Fibroblast of mammary gland (primary cell): ENCODE data around the gene DENND10.
"Not testable (repeated sequence)": the region's sequence is repeated elsewhere in the genome, so short reads cannot be mapped to it uniquely, and the experiment has no call there.

Experiments used
- DNase-seq: peaks from one replicate; pipeline ENCODE4 v3.0.0-alpha.2; 2010; ENCODE audit warnings: low read depth
- H3K4me3 ChIP-seq: 2 replicates; pipeline ENCODE4 v1.5.1; 2011; ENCODE audit warnings: low read depth, mild to moderate bottlenecking, low read length, moderate library complexity; ENCODE audit not compliant: control insufficient read depth
- CTCF ChIP-seq: conservative IDR thresholded peaks from 2 replicates; pipeline ENCODE4 v1.5.1; 2011; ENCODE audit warnings: low read depth, low read length, inconsistent platforms; ENCODE audit not compliant: control insufficient read depth, insufficient read depth

DENND10 gene

DNA sequence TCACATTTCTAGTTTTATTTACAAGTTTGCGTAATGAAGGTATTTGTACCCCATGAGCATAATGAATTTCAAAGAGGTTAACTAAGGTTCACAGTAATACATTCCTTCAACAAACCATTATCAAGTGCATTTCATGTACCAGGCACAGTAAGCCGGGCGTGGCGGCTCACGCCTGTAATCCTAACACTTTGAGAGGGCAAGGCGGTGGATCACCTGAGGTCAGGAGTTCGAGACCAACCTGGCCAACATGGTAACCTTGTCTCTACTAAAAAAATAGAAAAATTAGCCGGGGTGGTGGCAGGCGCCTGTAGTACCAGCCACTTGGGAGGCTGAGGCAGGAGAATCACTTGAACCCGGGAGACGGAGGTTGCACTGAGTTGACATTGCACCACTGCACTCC is 19.0 kb upstream of the DENND10 start:
- TF ChIP-seq CTCF = no peak
- H3K4me3 ChIP-seq = no peak overlapping the region
- DNase-seq = no peak

- TF ChIP-seq CTCF = no peak
- no peak overlapping the region for H3K4me3 ChIP-seq
- no peak for DNase-seq
These were observed 16.5 kb upstream of the DENND10 start for GRCh38 chr10:119087271-119087882.

DNA sequence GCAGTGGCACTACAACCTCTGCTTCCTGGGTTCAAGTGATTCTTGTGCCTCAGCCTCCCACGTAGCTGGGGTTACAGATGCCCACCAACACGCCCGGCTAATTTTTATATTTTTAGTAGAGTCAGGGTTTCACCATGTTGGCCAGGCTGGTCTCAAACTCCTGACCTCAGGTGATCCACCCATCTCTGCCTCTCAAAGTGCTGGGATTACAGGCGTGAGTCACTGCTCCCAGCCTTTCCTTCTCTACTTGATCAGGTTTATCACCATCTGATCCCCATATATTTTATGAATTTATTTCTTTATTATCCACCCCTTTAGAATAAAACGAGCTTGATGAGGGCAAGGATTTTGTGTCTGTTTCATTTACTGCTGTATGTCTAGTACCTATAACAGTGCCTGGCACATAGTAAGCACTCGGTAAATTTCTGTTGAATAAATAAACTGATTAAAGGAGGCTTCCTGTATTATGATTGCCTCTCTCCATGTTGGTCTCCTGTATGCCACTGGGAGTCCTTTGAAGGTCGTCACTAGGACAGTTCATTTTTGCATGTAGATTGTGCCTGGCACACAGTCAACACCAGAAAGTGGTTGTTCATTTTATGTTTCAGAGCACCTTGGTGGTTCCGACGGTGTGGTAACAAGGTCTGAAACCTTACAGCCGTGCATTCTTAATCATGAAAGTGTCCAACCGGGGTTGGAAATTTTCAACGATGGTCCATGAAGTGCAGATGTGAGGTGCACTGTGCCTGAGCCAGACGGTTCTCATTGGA is 13.7 kb upstream of the DENND10 start:
- H3K4me3 ChIP-seq = no peak overlapping the region
- TF ChIP-seq CTCF = no peak
- DNase-seq = no peak

DNA sequence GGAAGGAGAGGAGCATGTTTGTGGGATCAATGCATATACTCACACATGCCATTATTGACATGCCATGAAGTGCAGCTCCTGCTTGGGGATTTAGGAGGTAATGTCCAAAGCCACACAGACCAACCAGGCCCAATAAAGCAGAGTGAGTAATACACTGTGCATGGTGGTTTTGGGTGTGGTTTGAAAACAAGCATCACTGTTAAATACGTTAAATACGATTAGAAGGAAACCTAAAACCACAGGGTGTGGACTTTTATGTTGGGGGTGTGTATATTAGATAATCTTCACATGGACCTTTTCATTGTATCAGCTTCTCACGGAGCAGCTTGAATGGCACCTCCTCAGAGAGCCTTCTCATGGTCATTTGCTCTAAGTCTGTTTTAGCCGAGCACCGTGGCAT is 12.9 kb upstream of the DENND10 start:
- DNase-seq = peak; percentile 91

DNA sequence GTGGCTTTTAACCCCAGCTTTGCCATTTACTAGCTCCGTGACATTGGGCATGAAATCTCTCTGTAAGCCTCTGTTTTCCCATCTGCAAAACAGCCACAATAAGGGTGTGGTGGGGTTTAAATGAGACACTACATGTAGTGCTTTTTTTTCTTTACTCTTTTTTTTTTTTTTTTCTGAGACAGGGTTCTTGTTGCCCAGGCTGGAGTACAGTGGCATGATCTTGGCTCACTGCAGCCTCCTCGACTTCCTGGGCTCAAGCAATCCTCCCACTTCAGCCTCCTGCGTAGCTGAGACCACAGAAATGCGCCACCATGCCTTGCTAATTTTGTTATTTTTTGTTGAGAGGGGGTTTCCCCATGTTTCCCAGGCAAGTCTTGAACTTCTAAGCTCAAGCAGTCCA is 8.3 kb upstream of the DENND10 start:
- no peak overlapping the region for H3K4me3 ChIP-seq
- DNase-seq = no peak

More for the DNA sequence above, 12.9 kb upstream of the DENND10 start:
- no peak for TF ChIP-seq CTCF
- H3K4me3 ChIP-seq = no peak overlapping the region

DNA sequence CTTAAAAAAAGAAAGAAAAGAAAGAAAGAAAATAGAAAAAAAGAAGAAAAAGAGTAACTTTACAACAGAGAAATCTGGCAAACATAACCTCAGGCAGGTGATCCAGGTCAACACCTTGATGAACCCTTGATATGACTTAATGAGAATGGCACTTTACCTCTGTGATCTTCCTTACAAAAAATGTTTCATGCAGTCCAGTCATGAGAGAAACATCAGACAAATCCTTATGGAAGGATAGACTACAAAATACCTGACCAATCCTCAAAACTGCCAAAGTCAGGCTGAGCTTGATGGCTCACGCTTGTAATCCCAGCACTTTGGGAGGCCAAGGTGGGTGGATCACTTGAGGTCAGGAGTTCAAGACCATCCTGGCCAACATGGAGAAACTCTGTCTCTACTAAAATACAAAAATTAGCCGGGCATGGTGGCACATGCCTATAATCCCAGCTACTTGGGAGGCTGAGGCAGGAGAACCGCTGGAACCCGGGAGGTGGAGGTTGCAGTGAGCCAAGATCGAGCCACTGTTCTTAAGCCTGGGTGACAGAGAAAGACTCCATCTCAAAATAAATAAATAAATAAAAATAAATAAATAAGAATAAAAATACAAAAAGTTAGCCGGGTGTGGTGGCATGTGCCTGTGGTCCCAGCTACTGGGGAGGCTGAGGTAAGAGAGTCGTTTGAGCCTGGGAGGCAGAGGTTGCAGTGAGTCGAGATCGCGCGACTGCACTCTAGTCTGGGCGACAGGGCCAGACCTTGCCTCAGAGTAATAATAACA is 7.1 kb upstream of the DENND10 start:
- not testable (repeated sequence) for H3K4me3 ChIP-seq

More for the DNA sequence above, 8.3 kb upstream of the DENND10 start:
- no peak for TF ChIP-seq CTCF

DNA sequence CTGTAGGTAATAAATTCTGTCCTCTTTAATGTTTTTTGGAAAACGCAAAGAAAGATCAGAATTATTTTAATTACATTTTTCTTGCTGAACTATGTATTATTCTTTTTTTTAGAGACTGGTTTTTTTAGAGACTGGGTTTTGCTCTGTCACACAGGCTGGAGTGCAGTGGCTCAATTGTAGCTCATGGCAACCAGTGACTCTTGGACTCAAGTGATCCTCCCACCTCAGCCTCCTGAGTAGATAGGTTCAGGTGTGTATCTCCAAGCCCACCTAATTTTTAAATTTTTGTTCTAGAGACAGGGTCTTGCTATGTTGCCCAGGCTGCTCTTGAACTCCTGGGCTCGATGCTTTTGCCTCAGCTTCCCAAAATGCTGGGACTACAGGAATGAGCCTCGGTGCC is 5.3 kb upstream of the DENND10 start:
- TF ChIP-seq CTCF = no peak
- H3K4me3 ChIP-seq = no peak overlapping the region
- DNase-seq = no peak

More for the DNA sequence above, 7.1 kb upstream of the DENND10 start:
- DNase-seq = not testable (repeated sequence)
